WERI-Rb-1 (cell line): ENCODE results near the gene CKB.

Experiments used
- DNase-seq: peaks from one replicate; pipeline ENCODE4 v3.0.0-alpha.2; 2020
- H3K27ac ChIP-seq: fragments of 250-450 bp; sonication (Bioruptor Pico); 2 replicates; pipeline ENCODE4 v1.5.1; 2020; ENCODE audit warnings: mild to moderate bottlenecking, moderate library complexity
- H3K27me3 ChIP-seq: fragments of 250-450 bp; sonication (Bioruptor Pico); 2 replicates; pipeline ENCODE4 v1.5.1; 2021; ENCODE audit warnings: mild to moderate bottlenecking, low read depth, moderate library complexity; ENCODE audit not compliant: insufficient read depth, severe bottlenecking
- H3K36me3 ChIP-seq: fragments of 250-450 bp; sonication (Bioruptor Pico); 2 replicates; pipeline ENCODE4 v1.5.1; 2020; ENCODE audit warnings: mild to moderate bottlenecking, moderate library complexity
- H3K4me3 ChIP-seq: 2 replicates; pipeline ENCODE4 v1.5.1; 2011; ENCODE audit warnings: low read depth, mild to moderate bottlenecking, control low read depth, low read length
- H3K9me3 ChIP-seq: fragments of 250-450 bp; sonication (Bioruptor Pico); 2 replicates; pipeline ENCODE4 v1.5.1; 2021; ENCODE audit warnings: mild to moderate bottlenecking, moderate library complexity; ENCODE audit not compliant: severe bottlenecking
- CTCF ChIP-seq: IDR thresholded peaks from 2 replicates; pipeline ENCODE4 v1.5.1; 2011; ENCODE audit warnings: low read depth, mild to moderate bottlenecking, control low read depth, inconsistent platforms, low read length

CKB gene

GRCh38 chr14:103522649-103523574 is at the start of gene CKB:
Gene CKB, minus strand, starts transcription at chr14:103522830. Its CDS starts 337 bp downstream, at chr14:103522493.
- no peaks in the 10 kb centered on the region for H3K27me3 ChIP-seq
- peaks cover 36% of the 10 kb centered on the region for H3K36me3 ChIP-seq
- H3K27ac ChIP-seq = peak within 1 kb of the TSS; percentile 82
- TF ChIP-seq CTCF = no peak
- peak within 1 kb of the TSS; percentile 87 for H3K4me3 ChIP-seq
- peak; percentile 82 for DNase-seq
- no peaks in the 10 kb centered on the region for H3K9me3 ChIP-seq

- Histone ChIP-seq H3K27me3 (no peaks in the 10 kb centered on the region), H3K36me3 (peaks cover 38% of the 10 kb centered on the region), H3K4me3 (no peak overlapping the region), H3K27ac (no peak overlapping the region), H3K9me3 (no peaks in the 10 kb centered on the region)
- no peak for DNase-seq
- no peak for TF ChIP-seq CTCF
Measured at GRCh38 chr14:103569408-103569807, 46.8 kb upstream of the CKB start.

- Histone ChIP-seq H3K27ac (no peak overlapping the region), H3K9me3 (no peaks in the 10 kb centered on the region), H3K36me3 (peaks cover 34% of the 10 kb centered on the region), H3K4me3 (no peak overlapping the region), H3K27me3 (no peaks in the 10 kb centered on the region)
- TF ChIP-seq CTCF = no peak
- no peak for DNase-seq
Measured at GRCh38 chr14:103568952-103569351, 46.3 kb upstream of the CKB start.

- peaks cover 33% of the 10 kb centered on the region for H3K36me3 ChIP-seq
- no peak for DNase-seq
- H3K4me3 ChIP-seq = peak overlapping the region; percentile 73
- no peaks in the 10 kb centered on the region for H3K27me3 ChIP-seq
- no peak for TF ChIP-seq CTCF
- no peaks in the 10 kb centered on the region for H3K9me3 ChIP-seq
- no peak overlapping the region for H3K27ac ChIP-seq
Measured at GRCh38 chr14:103563844-103564505, 41.3 kb upstream of the CKB start.

GRCh38 chr14:103563226-103563620 is 40.6 kb upstream of the CKB start:
- H3K9me3 ChIP-seq = no peaks in the 10 kb centered on the region
- H3K27ac ChIP-seq = peak overlapping the region; percentile 90
- peaks cover 38% of the 10 kb centered on the region for H3K36me3 ChIP-seq
- DNase-seq = no peak
- peak overlapping the region; percentile 73 for H3K4me3 ChIP-seq
- TF ChIP-seq CTCF = no peak
- H3K27me3 ChIP-seq = no peaks in the 10 kb centered on the region
